ENCODE results near the gene LYVE1.

The LYVE1 gene

GRCh38 chr11:10591741-10592140 lies 23.3 kb upstream of the LYVE1 start:
- no peak for DNase-seq (ENCODE audit: low spot score)

GRCh38 chr11:10590218-10590915 lies 21.9 kb upstream of the LYVE1 start:
- no peak for DNase-seq (ENCODE audit: low spot score)

- no peak for DNase-seq (ENCODE audit: low spot score)
Measured at GRCh38 chr11:10588904-10589303, 20.4 kb upstream of the LYVE1 start.

- no peak for DNase-seq (ENCODE audit: low spot score)
Measured at GRCh38 chr11:10587995-10588394, 19.5 kb upstream of the LYVE1 start.

GRCh38 chr11:10587388-10587787 lies 18.9 kb upstream of the LYVE1 start:
- DNase-seq (ENCODE audit: low spot score) = no peak

- no peak for DNase-seq (ENCODE audit: low spot score)
Measured at GRCh38 chr11:10584071-10584501, 15.6 kb upstream of the LYVE1 start.

GRCh38 chr11:10581481-10582019 lies 13.1 kb upstream of the LYVE1 start:
- DNase-seq (ENCODE audit: low spot score) = no peak

- DNase-seq (ENCODE audit: low spot score) = no peak
Measured at GRCh38 chr11:10580623-10581022, 12.2 kb upstream of the LYVE1 start.

GRCh38 chr11:10579700-10580099 lies 11.2 kb upstream of the LYVE1 start:
- no peak for DNase-seq (ENCODE audit: low spot score)

- no peak for DNase-seq (ENCODE audit: low spot score)
Measured at GRCh38 chr11:10576035-10576398, 7.6 kb upstream of the LYVE1 start.

- DNase-seq (ENCODE audit: low spot score) = no peak
Measured at GRCh38 chr11:10575346-10576034, 7.0 kb upstream of the LYVE1 start.

GRCh38 chr11:10573556-10573955 lies 5.1 kb upstream of the LYVE1 start:
- DNase-seq (ENCODE audit: low spot score) = no peak

GRCh38 chr11:10573028-10573427 lies 4.6 kb upstream of the LYVE1 start:
- no peak for DNase-seq (ENCODE audit: low spot score)

- no peak for DNase-seq (ENCODE audit: low spot score)
Measured at GRCh38 chr11:10572533-10572932, 4.1 kb upstream of the LYVE1 start.

GRCh38 chr11:10567446-10567845 lies 1.0 kb downstream of the LYVE1 start:
- no peak for DNase-seq (ENCODE audit: low spot score)

GRCh38 chr11:10566257-10566957 lies 2.1 kb downstream of the LYVE1 start:
- DNase-seq (ENCODE audit: low spot score) = no peak

GRCh38 chr11:10565493-10565892 lies 3.0 kb downstream of the LYVE1 start:
- DNase-seq (ENCODE audit: low spot score) = no peak

- peak; percentile 3 for DNase-seq (ENCODE audit: low spot score)
Measured at GRCh38 chr11:10564696-10565318, 3.7 kb downstream of the LYVE1 start.

GRCh38 chr11:10564030-10564429 lies 4.4 kb downstream of the LYVE1 start:
- DNase-seq (ENCODE audit: low spot score) = no peak

GRCh38 chr11:10561947-10562346 lies 6.5 kb downstream of the LYVE1 start:
- DNase-seq (ENCODE audit: low spot score) = no peak

GRCh38 chr11:10561043-10561818 lies 7.2 kb downstream of the LYVE1 start:
- DNase-seq (ENCODE audit: low spot score) = no peak

GRCh38 chr11:10558288-10558687 lies 10.2 kb downstream of the LYVE1 start:
- no peak for DNase-seq (ENCODE audit: low spot score)

Measured in cerebellar cortex (tissue), 1 donor.